Measurements from ENCODE around the gene C9orf85. TPM values are rescaled to one million over a fixed set of nuclear protein-coding genes. Genes with fewer than 3 reads are reported as not detected.
A peak's percentile ranks its signal among the peaks of the same experiment; 100 is the strongest.
"Not testable (repeated sequence)": the region's sequence is repeated elsewhere in the genome, so short reads cannot be mapped to it uniquely, and the experiment has no call there.

C9orf85 gene
- total RNA-seq, 4 donors from 2014 or later: 11.3 to 40.4 (median 21.9) TPM

- Histone ChIP-seq H3K27ac (no peak overlapping the region), H3K36me3 (no peaks in the 10 kb centered on the region), H3K27me3 (no peaks in the 10 kb centered on the region), H3K4me1 (no peaks in the 10 kb centered on the region), H3K9me3 (no peaks in the 10 kb centered on the region), H3K4me3 (no peak overlapping the region)
- DNase-seq: no peak
- TF ChIP-seq CTCF (IDR thresholded peaks at IDR 0.05) (no peak), POLR2A (IDR thresholded peaks at IDR 0.05) (no peak)
Observed at GRCh38 chr9:71987471-71988371, 76.3 kb downstream of the C9orf85 start.

DNA sequence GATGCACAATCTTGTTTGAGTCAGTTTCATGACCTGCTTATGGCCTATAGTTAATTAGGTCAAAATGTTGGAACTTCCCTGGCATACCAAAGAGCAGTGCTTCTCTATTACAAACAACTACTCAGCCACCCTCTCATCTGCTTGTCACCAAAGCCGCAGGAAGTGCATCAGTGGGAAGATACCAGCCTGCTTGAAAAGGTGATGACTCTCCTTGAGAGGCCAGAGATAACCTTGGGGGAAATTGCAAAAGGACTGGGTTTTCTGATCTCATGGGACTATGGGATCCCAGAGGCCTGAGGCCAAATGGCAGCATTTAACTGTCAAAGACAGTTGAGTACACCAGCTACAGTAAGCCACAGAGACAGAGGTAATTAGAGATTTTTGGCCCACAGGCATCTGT, 79.0 kb downstream of the C9orf85 start:
- DNase-seq: no peak
- no peak overlapping the region for H3K27ac ChIP-seq
- H3K4me3 ChIP-seq: no peak overlapping the region
- H3K27me3 ChIP-seq: no peaks in the 10 kb centered on the region
- no peaks in the 10 kb centered on the region for H3K36me3 ChIP-seq
- H3K4me1 ChIP-seq: no peaks in the 10 kb centered on the region
- no peaks in the 10 kb centered on the region for H3K9me3 ChIP-seq
- TF ChIP-seq CTCF (IDR thresholded peaks at IDR 0.05): no peak

DNA sequence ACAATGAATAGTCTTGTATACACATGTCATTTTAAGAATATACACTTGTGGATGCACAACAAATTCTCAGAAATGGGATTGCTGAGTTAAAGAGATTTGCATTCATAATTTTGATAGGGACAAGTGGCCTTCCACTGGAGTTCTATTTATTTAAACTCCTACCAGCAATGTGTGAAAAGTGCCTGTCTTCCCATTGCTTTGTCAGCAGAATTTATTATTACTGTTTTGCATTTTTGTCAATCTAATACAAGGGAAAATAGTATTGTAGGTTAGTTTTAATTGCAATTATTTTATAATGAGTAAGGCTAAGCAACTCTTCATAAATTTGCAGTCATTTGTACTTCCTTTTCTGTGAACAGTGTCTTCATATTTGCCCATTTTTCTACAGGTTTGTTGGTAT, 94.0 kb downstream of the C9orf85 start:
- Histone ChIP-seq H3K27me3 (no peaks in the 10 kb centered on the region), H3K4me1 (no peaks in the 10 kb centered on the region), H3K9me3 (no peaks in the 10 kb centered on the region), H3K36me3 (no peaks in the 10 kb centered on the region), H3K27ac (no peak overlapping the region), H3K4me3 (no peak overlapping the region)
- DNase-seq: no peak
- TF ChIP-seq POLR2A (IDR thresholded peaks at IDR 0.05) (no peak), CTCF (IDR thresholded peaks at IDR 0.05) (no peak)

DNA sequence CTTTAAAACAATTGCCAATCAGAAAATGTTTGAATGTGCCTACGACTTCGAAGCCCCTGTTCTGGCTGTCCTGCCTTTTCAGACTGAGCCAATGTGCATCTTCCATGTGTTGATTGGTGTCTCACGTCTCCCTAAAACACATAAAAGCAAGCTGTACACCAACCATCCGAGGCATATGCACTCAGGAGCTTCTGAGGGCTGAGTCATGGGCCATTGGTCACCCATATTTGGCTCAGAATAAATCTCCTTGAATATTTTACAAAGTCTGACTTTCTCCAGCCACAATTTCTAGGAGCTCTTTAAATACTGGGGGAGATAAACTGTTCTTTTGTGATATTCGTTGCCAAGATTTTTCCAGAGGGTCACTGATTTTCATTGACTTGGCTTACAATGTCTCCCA, 95.1 kb downstream of the C9orf85 start:
- H3K27me3 ChIP-seq: no peaks in the 10 kb centered on the region
- H3K9me3 ChIP-seq: no peaks in the 10 kb centered on the region
- TF ChIP-seq CTCF (IDR thresholded peaks at IDR 0.05): no peak
- no peak for TF ChIP-seq POLR2A (IDR thresholded peaks at IDR 0.05)
- DNase-seq: no peak
- H3K36me3 ChIP-seq: no peaks in the 10 kb centered on the region
- no peaks in the 10 kb centered on the region for H3K4me1 ChIP-seq
- H3K4me3 ChIP-seq: no peak overlapping the region
- H3K27ac ChIP-seq: no peak overlapping the region

- H3K36me3 ChIP-seq, H3K27ac ChIP-seq, H3K27me3 ChIP-seq, H3K9me3 ChIP-seq, H3K4me1 ChIP-seq, H3K4me3 ChIP-seq, DNase-seq: not testable (repeated sequence)
Observed at GRCh38 chr9:72007726-72008125, 96.3 kb downstream of the C9orf85 start.

GRCh38 chr9:72012646-72013045, 101.2 kb downstream of the C9orf85 start:
- Histone ChIP-seq H3K27ac (no peak overlapping the region), H3K9me3 (no peaks in the 10 kb centered on the region), H3K4me1 (no peaks in the 10 kb centered on the region), H3K4me3 (no peak overlapping the region), H3K27me3 (no peaks in the 10 kb centered on the region), H3K36me3 (no peaks in the 10 kb centered on the region)
- TF ChIP-seq CTCF (IDR thresholded peaks at IDR 0.05) (no peak), POLR2A (IDR thresholded peaks at IDR 0.05) (no peak)
- peak in 1 of 3 donors; percentile 57 for DNase-seq
